Measurements from ENCODE around the gene LHB. TPM values are rescaled to one million over a fixed set of nuclear protein-coding genes. Genes with fewer than 3 reads are reported as not detected.

The LHB gene
- total RNA-seq, 1 donor from 2014 or later, result not detected

GRCh38 chr19:48993175-48994034 lies 23.5 kb downstream of the LHB start, which contains the start of the genes GYS1 and RUVBL2:
GYS1 (minus strand) TSS chr19:48993309; CDS start chr19:48993112, 197 bp downstream.
RUVBL2 (plus strand) TSS chr19:48993887; CDS start chr19:48993912, 25 bp downstream.
- ChIA-PET POLR2A (interaction anchor here (0.5 to 3.6 kb wide), 48 partner anchors 10 to 850 kb away, joined by 3 to 51 read pairs (median 4); partner anchors contain the start of genes ALDH16A1, BAX, BCAT2 and CARD8), CTCF (interaction anchor here (0.6 to 2.6 kb wide), 17 partner anchors 10 to 876 kb away, joined by 3 to 18 read pairs (median 3); partner anchors contain the start of gene CGB7)
- H3K4me3 Mint-ChIP-seq, result peak within 1 kb of the TSS; percentile 97
- TF ChIP-seq CTCF (IDR thresholded peaks at IDR 0.05), result peak; percentile 94
- peaks cover 21% of the 10 kb centered on the region for H3K36me3 Mint-ChIP-seq (ENCODE audit: low read depth)
- peaks cover 33% of the 10 kb centered on the region for H3K4me1 Mint-ChIP-seq
- H3K9me3 Mint-ChIP-seq, result no peaks in the 10 kb centered on the region
- ATAC-seq (ENCODE audit: low read depth), result peak; percentile 92
- peak; percentile 96 for DNase-seq
- H3K27me3 Mint-ChIP-seq, result no peaks in the 10 kb centered on the region
- intact Hi-C loops (cut with micrococcal nuclease), result loop anchor here (1.0 to 10.0 kb wide), 11 partner anchors 17 to 881 kb away; partner anchors contain the start of genes AKT1S1, BAX, C19orf73 and CA11
- peak within 1 kb of the TSS; percentile 97 for H3K27ac Mint-ChIP-seq

GRCh38 chr19:48992581-48993174 lies 24.2 kb downstream of the LHB start:
- H3K27me3 Mint-ChIP-seq, result no peaks in the 10 kb centered on the region
- peaks cover 24% of the 10 kb centered on the region for H3K36me3 Mint-ChIP-seq (ENCODE audit: low read depth)
- intact Hi-C loops (cut with micrococcal nuclease), result loop anchor here (1.0 to 10.0 kb wide), 11 partner anchors 16 to 882 kb away; partner anchors contain the start of genes AKT1S1, BAX, C19orf73 and CA11
- ATAC-seq (ENCODE audit: low read depth) (no peak), DNase-seq (no peak)
- H3K4me1 Mint-ChIP-seq, result peaks cover 34% of the 10 kb centered on the region
- no peak for TF ChIP-seq CTCF (IDR thresholded peaks at IDR 0.05)
- peak overlapping the region; percentile 97 for H3K4me3 Mint-ChIP-seq
- ChIA-PET CTCF (interaction anchor here (0.9 to 2.6 kb wide), 11 partner anchors 11 to 206 kb away, joined by 3 to 18 read pairs (median 4); partner anchors contain the start of gene CGB7), POLR2A (interaction anchor here (0.5 to 3.6 kb wide), 29 partner anchors 10 to 851 kb away, joined by 3 to 51 read pairs (median 5); partner anchors contain the start of genes FTL, NUCB1, PPP1R15A and PRMT1)
- H3K27ac Mint-ChIP-seq, result peak overlapping the region; percentile 97
- no peaks in the 10 kb centered on the region for H3K9me3 Mint-ChIP-seq

GRCh38 chr19:48991873-48992580 lies 24.9 kb downstream of the LHB start:
- peaks cover 26% of the 10 kb centered on the region for H3K36me3 Mint-ChIP-seq (ENCODE audit: low read depth)
- H3K27me3 Mint-ChIP-seq, result no peaks in the 10 kb centered on the region
- POLR2A ChIA-PET, result interaction anchor here (0.5 to 3.6 kb wide), 7 partner anchors 9 to 453 kb away, joined by 3 to 51 read pairs (median 10); partner anchors contain the start of genes FTL and PPP1R15A
- TF ChIP-seq CTCF (IDR thresholded peaks at IDR 0.05), result no peak
- H3K4me3 Mint-ChIP-seq, result peak overlapping the region; percentile 97
- H3K27ac Mint-ChIP-seq, result peak overlapping the region; percentile 97
- CTCF ChIA-PET, result interaction anchor here (1.0 to 2.6 kb wide), 4 partner anchors 12 to 204 kb away, joined by 3 to 18 read pairs (median 6); no protein-coding TSS in a partner anchor
- intact Hi-C loops (cut with micrococcal nuclease), result loop anchor here (2.0 to 10.0 kb wide), 7 partner anchors 21 to 883 kb away; partner anchors contain the start of genes AKT1S1, BAX, C19orf73 and CA11
- no peaks in the 10 kb centered on the region for H3K9me3 Mint-ChIP-seq
- peaks cover 37% of the 10 kb centered on the region for H3K4me1 Mint-ChIP-seq
- no peak for DNase-seq
- ATAC-seq (ENCODE audit: low read depth), result no peak

GRCh38 chr19:48991011-48991609 lies 25.8 kb downstream of the LHB start:
- CTCF ChIA-PET, result interaction anchor here (2.1 to 2.6 kb wide), 2 partner anchors 11 to 20 kb away, joined by 7 to 18 read pairs; no protein-coding TSS in a partner anchor
- no peak overlapping the region for H3K27ac Mint-ChIP-seq
- no peak for ATAC-seq (ENCODE audit: low read depth)
- POLR2A ChIA-PET, result interaction anchor here (3.1 kb wide), 1 partner anchor 117 kb away, joined by 51 read pairs; the partner anchor contains the start of gene PPP1R15A
- H3K27me3 Mint-ChIP-seq, result no peaks in the 10 kb centered on the region
- H3K36me3 Mint-ChIP-seq (ENCODE audit: low read depth), result peaks cover 26% of the 10 kb centered on the region
- intact Hi-C loops (cut with micrococcal nuclease), result loop anchor here (10.0 kb wide), 3 partner anchors 124 to 884 kb away; partner anchors contain the start of genes AKT1S1, C19orf73, LIN7B and PPFIA3
- no peak overlapping the region for H3K4me3 Mint-ChIP-seq
- H3K4me1 Mint-ChIP-seq, result peaks cover 37% of the 10 kb centered on the region
- no peaks in the 10 kb centered on the region for H3K9me3 Mint-ChIP-seq
- no peak for DNase-seq
- TF ChIP-seq CTCF (IDR thresholded peaks at IDR 0.05), result no peak
